Measurements from ENCODE around the gene SLC34A1. TPM values are rescaled to one million over a fixed set of nuclear protein-coding genes. Genes with fewer than 3 reads are reported as not detected.

Gene SLC34A1
- total RNA-seq, 1 donor from 2014 or later = not detected

DNA sequence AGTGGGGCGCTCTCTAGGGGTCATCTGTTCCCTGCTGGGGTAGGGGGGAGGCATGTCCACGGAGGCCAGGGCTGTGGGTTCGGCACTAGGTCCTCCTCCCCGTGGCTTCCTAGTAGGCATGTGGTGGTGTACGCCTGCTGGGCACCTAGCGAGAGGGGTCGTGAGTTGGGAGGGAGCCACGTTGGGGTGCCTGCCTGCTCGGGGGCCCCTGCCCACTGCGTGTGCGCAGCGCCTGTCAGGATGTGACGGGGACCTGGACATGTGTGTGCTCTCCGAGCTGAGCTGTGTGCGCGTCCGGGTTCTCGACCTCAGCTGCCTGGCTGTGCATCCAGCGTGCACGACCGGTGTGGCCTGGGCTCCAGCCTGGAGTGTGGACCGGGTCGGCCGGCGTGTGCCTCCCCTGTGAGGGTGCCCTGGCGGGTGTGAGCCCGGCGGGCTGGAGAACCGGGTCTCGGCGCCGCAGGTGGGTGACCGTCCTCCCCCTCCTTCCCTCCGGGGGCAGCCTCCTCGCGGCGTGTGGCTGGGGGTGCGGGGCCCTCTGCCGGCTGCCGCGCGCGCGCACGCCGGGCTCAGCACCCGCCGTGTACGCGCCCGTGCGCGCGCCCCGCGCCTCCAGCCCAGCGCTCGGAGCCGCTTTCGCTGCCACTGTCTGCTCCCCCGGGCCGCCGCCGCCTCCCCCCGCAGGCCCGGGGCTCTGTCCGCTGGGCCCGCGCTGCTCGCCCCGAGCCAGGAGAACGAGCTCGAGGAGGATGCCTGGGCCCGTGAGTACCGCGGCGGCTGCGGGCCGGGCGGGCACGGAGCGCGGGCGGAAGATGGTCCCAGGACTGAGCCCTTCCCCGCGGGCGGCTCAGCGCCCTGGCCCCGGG, 62.2 kb downstream of the SLC34A1 start, which contains the start of gene PRR7:
Gene PRR7, plus strand, starts transcription at position 615 of the 866 bp plus-strand sequence. CDS start 8,254 bp downstream, outside the sequence.
- DNase-seq = peak; percentile 39

DNA sequence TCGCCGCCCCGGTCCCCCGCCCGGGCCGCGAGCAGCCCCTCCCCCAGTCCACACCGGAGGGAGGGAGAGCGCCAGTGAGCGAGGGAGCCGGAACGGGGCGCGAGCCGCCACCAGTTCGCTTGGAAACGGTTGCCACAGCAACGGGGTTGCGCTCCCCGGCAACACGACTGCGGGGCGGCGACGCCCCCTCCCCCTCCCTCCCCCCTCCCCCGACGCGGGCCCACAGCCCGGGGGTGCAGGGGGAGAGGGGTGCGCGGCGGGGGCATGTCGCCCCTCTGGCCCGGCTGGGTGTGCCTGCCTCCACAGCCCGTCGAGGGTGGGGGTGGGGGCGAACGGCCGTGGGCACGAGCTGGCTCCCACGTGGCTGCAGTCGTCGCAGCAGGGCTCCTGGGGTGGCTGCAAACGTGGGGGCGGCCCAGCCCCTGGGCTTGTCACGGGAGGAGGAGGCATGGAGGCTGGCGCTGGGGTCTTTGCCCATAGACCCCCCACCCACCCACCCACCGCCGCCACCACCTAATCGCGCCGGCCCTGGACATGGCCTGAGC, 62.9 kb downstream of the SLC34A1 start:
- peak; percentile 35 for DNase-seq

DNA sequence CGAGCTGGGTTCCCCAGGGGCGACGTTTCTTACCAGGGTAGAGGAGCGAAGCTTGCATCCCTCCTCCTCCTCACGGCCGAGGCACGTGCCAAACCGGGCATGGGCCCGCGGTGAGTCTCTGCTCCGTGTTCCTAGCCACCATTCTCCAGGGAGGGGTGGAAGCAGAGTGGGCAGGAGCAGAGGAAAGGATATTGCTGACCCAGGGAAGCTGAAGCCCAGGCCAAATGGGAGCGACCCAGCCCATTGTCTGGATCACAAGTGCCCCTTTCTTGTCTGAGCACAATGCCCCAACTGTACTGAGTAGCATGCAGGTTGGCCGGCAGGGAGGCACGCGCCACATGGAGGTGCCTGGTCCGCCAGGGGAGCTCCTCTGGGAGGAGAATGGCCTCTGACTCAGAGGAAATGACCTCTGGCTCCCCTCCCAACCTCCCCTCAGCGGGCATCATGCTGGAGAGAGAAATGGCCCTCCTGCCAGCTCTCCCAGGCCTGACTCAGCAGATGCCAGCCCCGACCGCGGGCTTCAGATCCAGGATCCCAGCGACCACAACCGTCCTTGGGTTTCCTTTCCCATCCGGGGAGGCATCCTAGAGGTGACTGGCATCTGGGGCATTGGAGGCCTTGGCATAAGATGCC, 63.5 kb downstream of the SLC34A1 start:
- no peak for DNase-seq

Other genes starting within 250 kb of the SLC34A1 start
- gene RAB24, start 80.7 kb upstream of the SLC34A1 start, total RNA-seq = 19.6 TPM
- 42.8 TPM for gene PRELID1, start 80.6 kb upstream of the SLC34A1 start, total RNA-seq
- gene MXD3, start 72.5 kb upstream of the SLC34A1 start, total RNA-seq = 9.7 TPM
- 99.0 TPM for gene LMAN2, start 32.8 kb upstream of the SLC34A1 start, total RNA-seq
- gene RGS14, start 26.5 kb upstream of the SLC34A1 start, total RNA-seq = 13.7 TPM
- not detected for gene PFN3, start 16.2 kb downstream of the SLC34A1 start, total RNA-seq
- 1.3 TPM for gene F12, start 25.1 kb downstream of the SLC34A1 start, total RNA-seq
- gene GRK6, start 42.2 kb downstream of the SLC34A1 start, total RNA-seq = 23.8 TPM
- 1.1 TPM for gene PRR7, start 62.4 kb downstream of the SLC34A1 start, total RNA-seq
- 41.1 TPM for gene DBN1, start 89.2 kb downstream of the SLC34A1 start, total RNA-seq
- gene PDLIM7, start 113.2 kb downstream of the SLC34A1 start, total RNA-seq = 30.7 TPM
- gene DOK3, start 125.4 kb downstream of the SLC34A1 start, total RNA-seq = 3.8 TPM
- gene DDX41, start 132.5 kb downstream of the SLC34A1 start, total RNA-seq = 55.4 TPM
- 30.8 TPM for gene FAM193B, start 170.1 kb downstream of the SLC34A1 start, total RNA-seq
- gene TMED9, start 207.8 kb downstream of the SLC34A1 start, total RNA-seq = 68.4 TPM
- 11.6 TPM for gene B4GALT7, start 215.7 kb downstream of the SLC34A1 start, total RNA-seq

Measured in skin of body (tissue), 2 donors.